Lower lobe of right lung (tissue), 2 donors: ENCODE measurements around the gene DMRT3. TPM values are rescaled to one million over a fixed set of nuclear protein-coding genes. Genes with fewer than 3 reads are reported as not detected.
A peak's percentile ranks its signal among the peaks of the same experiment; 100 is the strongest.

ENCODE experiments used
- ATAC-seq, 2 donors: fragments of 200-7000 bp; cut with Tn5 transposase; one replicate each; pipeline ENCODE4 v1.9.1; 2020 to 2022; ENCODE audit warnings: mild to moderate bottlenecking in 2 of 2, moderate library complexity in 2 of 2
- DNase-seq: peaks from one replicate; pipeline ENCODE4 v3.0.0-alpha.2; 2020
- H3K27ac ChIP-seq: fragments of 200-600 bp; one replicate; pipeline ENCODE4 v1.8.0; 2022
- H3K27me3 ChIP-seq: fragments of 200-600 bp; one replicate; pipeline ENCODE4 v1.8.0; 2022; ENCODE audit warnings: low read depth
- H3K36me3 ChIP-seq: fragments of 200-600 bp; one replicate; pipeline ENCODE4 v1.8.0; 2022; ENCODE audit warnings: mild to moderate bottlenecking
- H3K4me1 ChIP-seq: fragments of 200-600 bp; one replicate; pipeline ENCODE4 v1.8.0; 2022
- H3K4me3 ChIP-seq: fragments of 200-600 bp; one replicate; pipeline ENCODE4 v1.8.0; 2022; ENCODE audit warnings: mild to moderate bottlenecking
- H3K9me3 ChIP-seq: fragments of 200-600 bp; one replicate; pipeline ENCODE4 v1.8.0; 2022
- CTCF ChIP-seq: fragments of 200-600 bp; IDR thresholded peaks from one replicate; pipeline ENCODE4 v1.8.0; 2022; ENCODE audit warnings: antibody characterized with exemption, mild to moderate bottlenecking
- intact Hi-C: fragments of 100-400 bp; cut with DNase I; formaldehyde crosslinking; loops from one replicate; pipeline ENCODE4 v1.11.0; 2022
- total RNA-seq: library from RNA; stranded (reverse); fragmentation: NEBNext Ultra II Directional; extraction: Animal tissue kit (Norgen Biotek cat#: 25700); gene quantifications from one replicate; pipeline ENCODE4 v1.2.1, GENCODE V29; 2021
- donor health status: DM: no; HTN: yes; CAD: no; lungs with severe emphysema.

DMRT3 gene
- total RNA-seq, 1 donor from 2014 or later: 0.24 TPM

- ATAC-seq: no peak
- H3K27me3 ChIP-seq: no peaks in the 10 kb centered on the region
These were observed 31.8 kb downstream of the DMRT3 start for GRCh38 chr9:1008216-1008615.

GRCh38 chr9:1009101-1009707, 32.7 kb downstream of the DMRT3 start:
- intact Hi-C loops: loop anchor here (5.0 kb wide), 1 partner anchor 117 kb away; no protein-coding TSS in a partner anchor
- Histone ChIP-seq H3K36me3 (no peaks in the 10 kb centered on the region), H3K4me1 (peaks cover 3% of the 10 kb centered on the region), H3K9me3 (no peaks in the 10 kb centered on the region), H3K27ac (no peak overlapping the region), H3K27me3 (no peaks in the 10 kb centered on the region), H3K4me3 (no peak overlapping the region)
- DNase-seq (peak; percentile 85), ATAC-seq (peak; percentile 95 to 96)
- TF ChIP-seq CTCF: peak; percentile 99

More at GRCh38 chr9:1008216-1008615, 31.8 kb downstream of the DMRT3 start:
- no peaks in the 10 kb centered on the region for H3K9me3 ChIP-seq
- DNase-seq: no peak
- intact Hi-C loops: loop anchor here (5.0 kb wide), 1 partner anchor 116 kb away; no protein-coding TSS in a partner anchor
- H3K27ac ChIP-seq: no peak overlapping the region
- H3K4me3 ChIP-seq: no peak overlapping the region
- no peaks in the 10 kb centered on the region for H3K36me3 ChIP-seq
- no peak for TF ChIP-seq CTCF
- H3K4me1 ChIP-seq: peaks cover 3% of the 10 kb centered on the region

DNA sequence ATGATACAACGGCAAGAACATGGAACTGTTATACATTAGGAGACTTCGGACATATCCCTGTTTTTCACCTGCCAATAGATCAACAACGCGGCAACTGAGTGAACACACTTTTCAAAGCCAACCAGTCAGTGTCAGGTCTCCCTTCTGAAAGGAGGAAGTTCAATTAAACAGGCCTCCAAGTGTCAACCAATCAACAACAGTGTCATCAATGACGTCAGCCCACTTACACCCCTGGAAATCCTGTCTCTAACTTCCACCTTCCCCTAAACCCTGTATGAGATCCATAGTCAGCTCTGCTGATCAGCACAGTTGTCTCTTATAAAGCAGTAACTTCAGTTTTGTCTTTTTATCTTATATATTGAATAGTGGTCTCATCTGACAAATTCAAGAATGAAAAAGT, 36.6 kb downstream of the DMRT3 start:
- TF ChIP-seq CTCF: no peak
- Histone ChIP-seq H3K9me3 (no peaks in the 10 kb centered on the region), H3K27ac (no peak overlapping the region), H3K4me1 (peaks cover 3% of the 10 kb centered on the region), H3K4me3 (no peak overlapping the region), H3K27me3 (peaks cover 8% of the 10 kb centered on the region), H3K36me3 (no peaks in the 10 kb centered on the region)
- intact Hi-C loops: no loop called here
- ATAC-seq (no peak), DNase-seq (no peak)

DNA sequence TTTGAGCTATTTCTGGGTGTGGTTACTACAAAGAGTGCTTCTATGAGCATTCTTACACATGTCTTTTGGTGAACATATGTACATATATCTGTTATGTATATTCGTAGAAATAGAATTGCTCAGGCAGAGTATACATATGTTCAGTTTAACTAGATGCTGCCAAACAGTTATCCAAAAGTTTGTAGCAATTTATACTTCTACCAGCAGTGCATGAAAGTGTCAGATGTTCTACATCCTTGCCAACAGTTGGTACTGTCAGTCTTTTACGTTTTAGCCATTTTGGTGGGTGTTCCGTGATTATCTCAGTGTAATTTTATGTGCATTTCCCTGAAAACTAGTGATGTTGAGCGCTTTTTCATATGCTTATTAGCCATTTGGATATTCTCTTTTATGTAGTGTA, 37.8 kb downstream of the DMRT3 start:
- H3K9me3 ChIP-seq: no peaks in the 10 kb centered on the region
- TF ChIP-seq CTCF: no peak
- peaks cover 8% of the 10 kb centered on the region for H3K27me3 ChIP-seq
- no peak overlapping the region for H3K4me3 ChIP-seq
- intact Hi-C loops: no loop called here
- H3K36me3 ChIP-seq: no peaks in the 10 kb centered on the region
- DNase-seq (no peak), ATAC-seq (no peak)
- peaks cover 1% of the 10 kb centered on the region for H3K4me1 ChIP-seq
- no peak overlapping the region for H3K27ac ChIP-seq

- no peak for TF ChIP-seq CTCF
- DNase-seq (no peak), ATAC-seq (no peak)
- H3K27ac ChIP-seq: no peak overlapping the region
- no peaks in the 10 kb centered on the region for H3K4me1 ChIP-seq
- no peak overlapping the region for H3K4me3 ChIP-seq
- intact Hi-C loops: no loop called here
- H3K36me3 ChIP-seq: no peaks in the 10 kb centered on the region
- peaks cover 8% of the 10 kb centered on the region for H3K27me3 ChIP-seq
- no peaks in the 10 kb centered on the region for H3K9me3 ChIP-seq
These were observed 38.2 kb downstream of the DMRT3 start for GRCh38 chr9:1014640-1015039.
